Measurements from ENCODE around the gene ALDH1A1.

ALDH1A1 gene

GRCh38 chr9:72917892-72918509 lies 34.9 kb downstream of the ALDH1A1 start:
- H3K4me3 ChIP-seq (IDR thresholded peaks at IDR 0.05; ENCODE audit: insufficient read depth, low read depth, low read length): no peak overlapping the region
- H3K27ac ChIP-seq: no peak overlapping the region
- H3K79me2 ChIP-seq (ENCODE audit: insufficient read depth, low read depth): no peaks in the 10 kb centered on the region
- no peaks in the 10 kb centered on the region for H3K36me3 ChIP-seq (ENCODE audit: insufficient read depth)
- no peak overlapping the region for H3K4me2 ChIP-seq
- TF ChIP-seq CTCF (conservative IDR thresholded peaks at IDR 0.05; ENCODE audit: low read depth, low read length): no peak
- H3K27me3 ChIP-seq (ENCODE audit: insufficient read depth, low read depth): no peaks in the 10 kb centered on the region
- H3K4me1 ChIP-seq (ENCODE audit: low read depth, poor library complexity, severe bottlenecking): no peaks in the 10 kb centered on the region
- H3K9ac ChIP-seq: no peak overlapping the region
- H4K20me1 ChIP-seq (ENCODE audit: insufficient read depth): no peaks in the 10 kb centered on the region
- H2AFZ ChIP-seq (ENCODE audit: low read depth): no peak overlapping the region

- Histone ChIP-seq H4K20me1 (ENCODE audit: insufficient read depth) (no peaks in the 10 kb centered on the region), H3K4me2 (no peak overlapping the region), H3K4me3 (IDR thresholded peaks at IDR 0.05; ENCODE audit: insufficient read depth, low read depth, low read length) (no peak overlapping the region), H3K4me1 (ENCODE audit: low read depth, poor library complexity, severe bottlenecking) (no peaks in the 10 kb centered on the region), H3K79me2 (ENCODE audit: insufficient read depth, low read depth) (no peaks in the 10 kb centered on the region), H3K27ac (no peak overlapping the region), H3K36me3 (ENCODE audit: insufficient read depth) (no peaks in the 10 kb centered on the region), H2AFZ (ENCODE audit: low read depth) (no peak overlapping the region), H3K27me3 (ENCODE audit: insufficient read depth, low read depth) (no peaks in the 10 kb centered on the region), H3K9ac (no peak overlapping the region)
- no peak for TF ChIP-seq CTCF (conservative IDR thresholded peaks at IDR 0.05; ENCODE audit: low read depth, low read length)
Observed at GRCh38 chr9:72915659-72916058, 37.2 kb downstream of the ALDH1A1 start.

- no peaks in the 10 kb centered on the region for H4K20me1 ChIP-seq (ENCODE audit: insufficient read depth)
- no peak overlapping the region for H3K9ac ChIP-seq
- H2AFZ ChIP-seq (ENCODE audit: low read depth): no peak overlapping the region
- H3K4me2 ChIP-seq: no peak overlapping the region
- TF ChIP-seq CTCF (conservative IDR thresholded peaks at IDR 0.05; ENCODE audit: low read depth, low read length): no peak
- H3K79me2 ChIP-seq (ENCODE audit: insufficient read depth, low read depth): no peaks in the 10 kb centered on the region
- H3K4me3 ChIP-seq (IDR thresholded peaks at IDR 0.05; ENCODE audit: insufficient read depth, low read depth, low read length): no peak overlapping the region
- no peak overlapping the region for H3K27ac ChIP-seq
- H3K36me3 ChIP-seq (ENCODE audit: insufficient read depth): no peaks in the 10 kb centered on the region
- H3K27me3 ChIP-seq (ENCODE audit: insufficient read depth, low read depth): no peaks in the 10 kb centered on the region
- H3K4me1 ChIP-seq (ENCODE audit: low read depth, poor library complexity, severe bottlenecking): no peaks in the 10 kb centered on the region
Observed at GRCh38 chr9:72914750-72915149, 38.1 kb downstream of the ALDH1A1 start.

- TF ChIP-seq CTCF (conservative IDR thresholded peaks at IDR 0.05; ENCODE audit: low read depth, low read length): no peak
- Histone ChIP-seq H3K4me2 (no peak overlapping the region), H2AFZ (ENCODE audit: low read depth) (no peak overlapping the region), H3K4me3 (IDR thresholded peaks at IDR 0.05; ENCODE audit: insufficient read depth, low read depth, low read length) (no peak overlapping the region), H3K36me3 (ENCODE audit: insufficient read depth) (no peaks in the 10 kb centered on the region), H4K20me1 (ENCODE audit: insufficient read depth) (no peaks in the 10 kb centered on the region), H3K79me2 (ENCODE audit: insufficient read depth, low read depth) (no peaks in the 10 kb centered on the region), H3K4me1 (ENCODE audit: low read depth, poor library complexity, severe bottlenecking) (no peaks in the 10 kb centered on the region), H3K27ac (no peak overlapping the region), H3K9ac (no peak overlapping the region), H3K27me3 (ENCODE audit: insufficient read depth, low read depth) (no peaks in the 10 kb centered on the region)
Observed at GRCh38 chr9:72913382-72914009, 39.4 kb downstream of the ALDH1A1 start.
